HCT116 (cell line): ENCODE measurements around the gene SSR1. TPM values are rescaled to one million over a fixed set of nuclear protein-coding genes. Genes with fewer than 3 reads are reported as not detected.

Experiments
- ATAC-seq: fragments of 200-7000 bp; cut with Tn5 transposase; 2 replicates; pipeline ENCODE4 v1.9.1; 2020; ENCODE audit warnings: mild to moderate bottlenecking, moderate library complexity
- BruUV-seq: library from RNA; stranded (reverse); fragments of 400-500 nt; replicated peaks from 2 replicates; lab custom pipeline; 2021; lab: Mats Ljungman, UMichigan
- CTCF ChIA-PET: fragments of 300-600 bp; sonication (Branson Sonifier 250); formaldehyde crosslinking; loops from one replicate; lab custom pipeline; 2021; ENCODE audit warnings: antibody characterized with exemption; lab: Charles Lee
- POLR2A ChIA-PET: fragments of 300-600, 350-600 bp; sonication (Branson Sonifier 250); formaldehyde crosslinking; loops from one replicate; lab custom pipeline; 2021; ENCODE audit warnings: antibody characterized with exemption; lab: Charles Lee
- RAD21 ChIA-PET, 2 experiments: fragments of 300-600 bp; sonication (Branson Sonifier 250); formaldehyde crosslinking; loops; one replicate each; lab custom pipeline; 2023; ENCODE audit warnings: low total read pairs in 2 of 2; ENCODE audit not compliant: uncharacterized antibody in 2 of 2, unreplicated experiment in 2 of 2, low non-redundant PET in 1 of 2; lab: Charles Lee
- DNase-seq: peaks from one replicate; pipeline ENCODE4 v3.0.0-alpha.2; 2010; ENCODE audit warnings: low read depth, low spot score
- H2AFZ ChIP-seq: fragments of 200-600 bp; shearing (Covaris generic), sonication (generic); 2 replicates; pipeline ENCODE4 v1.6.1; 2017; ENCODE audit warnings: low read depth, mixed run types, mixed read lengths, antibody characterized with exemption, low read length; ENCODE audit not compliant: poor library complexity, severe bottlenecking
- H3K27ac ChIP-seq: 2 replicates; pipeline ENCODE4 v1.5.1; 2012; ENCODE audit warnings: low read depth, low read length
- H3K27me3 ChIP-seq: fragments of 200-600 bp; sonication (generic); 2 replicates; pipeline ENCODE4 v1.6.1; 2016; ENCODE audit warnings: mixed run types, low read length, mixed read lengths; ENCODE audit not compliant: insufficient read depth
- H3K36me3 ChIP-seq, 2 experiments: fragments of 200-500 bp in 1 of 2; fragments of 200-600 bp in 1 of 2; sonication (Bioruptor generic) in 1 of 2; sonication (generic) in 1 of 2; 2 replicates each; pipeline versions ENCODE4 v1.5.1 to v1.6.1; 2014 to 2016; ENCODE audit warnings: low read length in 2 of 2, inconsistent platforms in 1 of 2, mixed read lengths in 1 of 2, mixed run types in 1 of 2; ENCODE audit not compliant: insufficient read depth in 2 of 2, control insufficient read depth in 1 of 2
- H3K4me1 ChIP-seq, 2 experiments: fragments of 200-600 bp in 1 of 2; sonication (generic) in 1 of 2; 2 replicates each; pipeline versions ENCODE4 v1.5.1 to v1.6.1; 2012 to 2017; ENCODE audit warnings: low read length in 2 of 2, inconsistent platforms in 1 of 2, mild to moderate bottlenecking in 1 of 2, mixed read lengths in 1 of 2, mixed run types in 1 of 2, moderate library complexity in 1 of 2; ENCODE audit not compliant: insufficient read depth in 2 of 2, control insufficient read depth in 1 of 2
- H3K4me2 ChIP-seq: fragments of 200-600 bp; sonication (generic); 2 replicates; pipeline ENCODE4 v1.6.1; 2017; ENCODE audit warnings: mixed run types, low read length, mixed read lengths
- H3K4me3 ChIP-seq, 2 experiments: fragments of 200-600 bp in 1 of 2; sonication (generic) in 1 of 2; replicated peaks in 1 of 2; 2 replicates each; pipeline ENCODE4 v1.5.1; 2011 to 2016; ENCODE audit warnings: low read length in 2 of 2, control low read depth in 1 of 2, low read depth in 1 of 2, mild to moderate bottlenecking in 1 of 2, mixed read lengths in 1 of 2, mixed run types in 1 of 2
- H3K79me2 ChIP-seq: fragments of 200-600 bp; sonication (generic); 2 replicates; pipeline ENCODE4 v1.6.1; 2017; ENCODE audit warnings: mild to moderate bottlenecking, mixed run types, low read length, moderate library complexity, mixed read lengths; ENCODE audit not compliant: insufficient read depth
- H3K9ac ChIP-seq: fragments of 200-600 bp; sonication (generic); 2 replicates; pipeline ENCODE4 v1.6.1; 2016; ENCODE audit warnings: low read length, mixed read lengths
- H3K9me2 ChIP-seq: fragments of 200-600 bp; sonication (generic), shearing (Covaris generic); 2 replicates; pipeline ENCODE4 v1.6.1; 2017; ENCODE audit warnings: mixed run types, mild to moderate bottlenecking, moderate library complexity; ENCODE audit not compliant: insufficient read depth
- H3K9me3 ChIP-seq, 2 experiments: fragments of 200-500 bp in 1 of 2; fragments of 200-600 bp in 1 of 2; sonication (Bioruptor generic) in 1 of 2; sonication (generic) in 1 of 2; 2 replicates each; pipeline ENCODE4 v1.6.1; 2014 to 2017; ENCODE audit warnings: low read length in 2 of 2, mixed read lengths in 2 of 2, inconsistent platforms in 1 of 2, low read depth in 1 of 2, mild to moderate bottlenecking in 1 of 2, mixed run types in 1 of 2, moderate library complexity in 1 of 2; ENCODE audit not compliant: control insufficient read depth in 1 of 2, insufficient read depth in 1 of 2
- H4K20me1 ChIP-seq: fragments of 200-600 bp; sonication (generic), shearing (Covaris generic); 2 replicates; pipeline ENCODE4 v1.6.1; 2017; ENCODE audit warnings: mixed run types, mild to moderate bottlenecking, moderate library complexity; ENCODE audit not compliant: insufficient read depth
- ATF3 ChIP-seq: IDR thresholded peaks from 2 replicates; pipeline ENCODE4 v1.6.1; 2012
- CTCF ChIP-seq, 3 experiments: fragments of 200-600 bp in 1 of 3; sonication (generic) in 1 of 3; IDR thresholded peaks in 2 of 3; conservative IDR thresholded peaks in 1 of 3; 2 replicates each; pipeline ENCODE4 v1.5.1; 2012 to 2017; ENCODE audit warnings: low read depth in 2 of 3, low read length in 2 of 3, antibody characterized with exemption in 1 of 3, borderline replicate concordance in 1 of 3, control low read depth in 1 of 3, mild to moderate bottlenecking in 1 of 3, mixed read lengths in 1 of 3, mixed run types in 1 of 3, moderate library complexity in 1 of 3; ENCODE audit not compliant: insufficient read depth in 1 of 3
- EZH2phosphoT487 ChIP-seq: fragments of 200-600 bp; IDR thresholded peaks from 2 replicates; pipeline ENCODE4 v1.6.1; 2018; ENCODE audit warnings: antibody characterized with exemption, borderline replicate concordance
- JUND ChIP-seq: IDR thresholded peaks from 2 replicates; pipeline ENCODE4 v1.6.1; 2012
- YY1 ChIP-seq: IDR thresholded peaks from 2 replicates; pipeline ENCODE4 v1.6.1; 2011; ENCODE audit warnings: low read length, low read depth, moderate library complexity, mild to moderate bottlenecking; ENCODE audit not compliant: insufficient replicate concordance; ENCODE audit errors: extremely low read depth
- ZBTB33 ChIP-seq: IDR thresholded peaks from 2 replicates; pipeline ENCODE4 v1.6.1; 2011; ENCODE audit warnings: mild to moderate bottlenecking, low read length, moderate library complexity; ENCODE audit not compliant: insufficient replicate concordance; ENCODE audit errors: extremely low read depth
- ZFX ChIP-seq: fragments of 450-650 bp; IDR thresholded peaks from 2 replicates; pipeline ENCODE4 v1.6.1; 2017
- intact Hi-C: fragments of 100-400 bp; cut with micrococcal nuclease; formaldehyde crosslinking; loops from 2 replicates; pipeline ENCODE4 v1.10.0; 2022
- total RNA-seq: library from RNA; stranded (reverse); gene quantifications from one replicate; pipeline ENCODE4 v1.2.1, GENCODE V29; 2021; ENCODE audit not compliant: unreplicated experiment

The SSR1 gene
- total RNA-seq, 1 experiment from 2014 or later: 127 TPM

- CTCF ChIA-PET: no interaction called here
- Histone ChIP-seq H3K9me2 (no peaks in the 10 kb centered on the region), H3K4me1 (no peaks in the 10 kb centered on the region), H3K4me2 (no peak overlapping the region), H3K27me3 (no peaks in the 10 kb centered on the region), H3K27ac (no peak overlapping the region), H4K20me1 (peaks cover 3% of the 10 kb centered on the region; the same call in 1 of the 2 replicates), H3K4me3 (no peak overlapping the region), H2AFZ (no peak overlapping the region), H3K9me3 (no peaks in the 10 kb centered on the region), H3K9ac (no peak overlapping the region), H3K79me2 (peaks cover 61% of the 10 kb centered on the region), H3K36me3 (peaks cover 47 to 71% of the 10 kb centered on the region in 2 experiments)
- intact Hi-C loops: loop anchor here (5.0 kb wide), 1 partner anchor 106 kb away; no protein-coding TSS in a partner anchor
- TF ChIP-seq JUND (no peak), ZFX (no peak), EZH2phosphoT487 (no peak), ATF3 (no peak), ZBTB33 (no peak), CTCF (IDR thresholded peaks at IDR 0.05 in 2 of 3, conservative IDR thresholded peaks at IDR 0.05 in 1 of 3; ENCODE audit: borderline replicate concordance in 1 of 3, insufficient read depth in 1 of 3, low read depth in 2 of 3, low read length in 2 of 3) (no peak), YY1 (no peak)
- BruUV-seq: no TSS peak
- POLR2A ChIA-PET: interaction anchor here (0.7 kb wide), 1 partner anchor 455 kb away, joined by 3 read pairs; no protein-coding TSS in a partner anchor
- ATAC-seq (no peak), DNase-seq (no peak)
- RAD21 ChIA-PET: no interaction called here
Measured at GRCh38 chr6:7295916-7296315, 17.1 kb downstream of the SSR1 start.
